Breast epithelium (tissue), 3 donors: ENCODE results near the gene CDV3.

ENCODE experiments used
- POLR2AphosphoS5 ChIP-seq, 3 donors: sonication (generic); formaldehyde crosslinking; IDR thresholded peaks; one replicate each; pipeline ENCODE4 v1.6.1; 2017; ENCODE audit warnings: antibody characterized with exemption in 3 of 3
- TF ChIP-seq, protein P1 (sequence below), 3 donors: fragments of 450-650 bp; IDR thresholded peaks; one replicate each; pipeline ENCODE4 v1.5.1; 2016 to 2017; ENCODE audit warnings: antibody characterized with exemption in 3 of 3, mild to moderate bottlenecking in 3 of 3, moderate library complexity in 3 of 3

- TF ChIP-seq, protein P1, sequence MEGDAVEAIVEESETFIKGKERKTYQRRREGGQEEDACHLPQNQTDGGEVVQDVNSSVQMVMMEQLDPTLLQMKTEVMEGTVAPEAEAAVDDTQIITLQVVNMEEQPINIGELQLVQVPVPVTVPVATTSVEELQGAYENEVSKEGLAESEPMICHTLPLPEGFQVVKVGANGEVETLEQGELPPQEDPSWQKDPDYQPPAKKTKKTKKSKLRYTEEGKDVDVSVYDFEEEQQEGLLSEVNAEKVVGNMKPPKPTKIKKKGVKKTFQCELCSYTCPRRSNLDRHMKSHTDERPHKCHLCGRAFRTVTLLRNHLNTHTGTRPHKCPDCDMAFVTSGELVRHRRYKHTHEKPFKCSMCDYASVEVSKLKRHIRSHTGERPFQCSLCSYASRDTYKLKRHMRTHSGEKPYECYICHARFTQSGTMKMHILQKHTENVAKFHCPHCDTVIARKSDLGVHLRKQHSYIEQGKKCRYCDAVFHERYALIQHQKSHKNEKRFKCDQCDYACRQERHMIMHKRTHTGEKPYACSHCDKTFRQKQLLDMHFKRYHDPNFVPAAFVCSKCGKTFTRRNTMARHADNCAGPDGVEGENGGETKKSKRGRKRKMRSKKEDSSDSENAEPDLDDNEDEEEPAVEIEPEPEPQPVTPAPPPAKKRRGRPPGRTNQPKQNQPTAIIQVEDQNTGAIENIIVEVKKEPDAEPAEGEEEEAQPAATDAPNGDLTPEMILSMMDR (IDR thresholded peaks at IDR 0.05): no peak
- TF ChIP-seq POLR2AphosphoS5 (IDR thresholded peaks at IDR 0.05): no peak
These were observed 5.0 kb upstream of the CDV3 start for GRCh38 chr3:133568294-133569014.
